Heart left ventricle (tissue), 13 donors: Measurements from ENCODE around the gene IMMP2L.

ENCODE experiments used
- POLR2A ChIP-seq, 2 donors: fragments of 450-650 bp; IDR thresholded peaks; one replicate each; pipeline ENCODE4 v1.6.1; 2017; ENCODE audit warnings: antibody characterized with exemption in 2 of 2, mild to moderate bottlenecking in 2 of 2, moderate library complexity in 2 of 2
- TF ChIP-seq, protein P1 (sequence below), 12 donors: fragments of 200-600 bp; sonication (generic) in 4 of 12; IDR thresholded peaks; one replicate each; pipeline versions ENCODE4 v1.5.0 to v1.8.0; 2018 to 2022; ENCODE audit warnings: antibody characterized with exemption in 12 of 12, mild to moderate bottlenecking in 5 of 12
- donor health status: ischemic (EF 13 %, LVEDD 7.1; RV severe dilation, severe dysfunction).
- donor health status: DM: no; HTN: yes; CAD: no.
- donor health status: DM: no; HTN: no; CAD: no.
- donor health status: ischemic (EF 25% LVEDD 6.9; RV normal size, moderate dysfunction).
- donor health status: ischemic (EF 25% LVEDD 5.7; RV mildly dilated, moderate dysfunction).
- donor health status: ischemic (EF 35%, LVEDD 5.7; RV mildly dilated, moderate dysfunction).
- donor health status: nonischemic (EF 11% LVEDD 7.7; RV severe dilation, severe dysfunction).
- donor health status: DM: yes; HTN: yes; CAD: no.
- donor health status: PGD.
- donor health status: ischemic (EF 29% LVEDD 5.4; RV normal size, mild dysfunction).
- donor health status: nonischemic (EF 23%, LVEDD 6.1; RV moderate dilation, normal function).

DNA sequence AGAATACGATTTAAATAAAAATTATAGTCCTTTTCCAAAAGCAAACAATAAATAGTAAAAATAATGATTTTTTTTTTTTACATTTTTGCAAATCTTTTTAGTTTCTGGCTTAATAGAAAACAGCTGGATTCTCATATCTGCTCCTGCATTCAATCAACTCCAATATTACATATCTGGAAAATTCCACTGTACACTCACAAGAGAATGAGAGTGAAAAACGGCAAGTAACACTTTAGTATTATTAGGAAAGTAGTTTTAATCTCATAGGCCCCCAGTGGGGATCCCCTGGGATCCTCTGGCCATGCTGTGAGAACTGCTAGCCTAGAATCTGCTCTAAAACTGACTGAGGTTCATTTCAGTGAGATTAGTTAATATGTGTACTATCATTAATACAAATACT lies 599.9 kb downstream of the IMMP2L start:
- no peak for TF ChIP-seq POLR2A (IDR thresholded peaks at IDR 0.05)
- TF ChIP-seq, protein P1, sequence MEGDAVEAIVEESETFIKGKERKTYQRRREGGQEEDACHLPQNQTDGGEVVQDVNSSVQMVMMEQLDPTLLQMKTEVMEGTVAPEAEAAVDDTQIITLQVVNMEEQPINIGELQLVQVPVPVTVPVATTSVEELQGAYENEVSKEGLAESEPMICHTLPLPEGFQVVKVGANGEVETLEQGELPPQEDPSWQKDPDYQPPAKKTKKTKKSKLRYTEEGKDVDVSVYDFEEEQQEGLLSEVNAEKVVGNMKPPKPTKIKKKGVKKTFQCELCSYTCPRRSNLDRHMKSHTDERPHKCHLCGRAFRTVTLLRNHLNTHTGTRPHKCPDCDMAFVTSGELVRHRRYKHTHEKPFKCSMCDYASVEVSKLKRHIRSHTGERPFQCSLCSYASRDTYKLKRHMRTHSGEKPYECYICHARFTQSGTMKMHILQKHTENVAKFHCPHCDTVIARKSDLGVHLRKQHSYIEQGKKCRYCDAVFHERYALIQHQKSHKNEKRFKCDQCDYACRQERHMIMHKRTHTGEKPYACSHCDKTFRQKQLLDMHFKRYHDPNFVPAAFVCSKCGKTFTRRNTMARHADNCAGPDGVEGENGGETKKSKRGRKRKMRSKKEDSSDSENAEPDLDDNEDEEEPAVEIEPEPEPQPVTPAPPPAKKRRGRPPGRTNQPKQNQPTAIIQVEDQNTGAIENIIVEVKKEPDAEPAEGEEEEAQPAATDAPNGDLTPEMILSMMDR (IDR thresholded peaks at IDR 0.05) = no peak
